Measurements from ENCODE around the gene SYT4. TPM values are rescaled to one million over a fixed set of nuclear protein-coding genes. Genes with fewer than 3 reads are reported as not detected.

The SYT4 gene
- total RNA-seq, 1 experiment from 2014 or later: 1.7 TPM

DNA sequence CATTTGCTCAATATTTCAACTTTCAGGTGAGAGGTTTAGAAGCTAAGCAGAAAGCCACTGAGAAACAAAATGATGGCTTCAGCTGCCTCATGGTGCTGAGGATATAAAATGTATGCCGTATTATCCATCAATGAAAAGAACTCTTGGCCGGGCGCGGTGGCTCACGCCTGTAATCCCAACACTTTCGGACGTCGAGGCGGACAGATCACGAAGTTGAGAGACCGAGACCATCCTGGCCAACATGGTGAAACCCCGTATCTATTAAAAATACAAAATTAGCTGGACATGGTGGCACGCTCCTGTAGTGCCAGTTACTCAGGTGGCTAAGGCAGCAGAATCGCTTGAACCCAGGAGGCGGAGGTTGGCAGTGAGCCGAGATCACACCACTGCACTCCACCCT is 6.0 kb upstream of the SYT4 start (continued):
- TF ChIP-seq, protein P1, sequence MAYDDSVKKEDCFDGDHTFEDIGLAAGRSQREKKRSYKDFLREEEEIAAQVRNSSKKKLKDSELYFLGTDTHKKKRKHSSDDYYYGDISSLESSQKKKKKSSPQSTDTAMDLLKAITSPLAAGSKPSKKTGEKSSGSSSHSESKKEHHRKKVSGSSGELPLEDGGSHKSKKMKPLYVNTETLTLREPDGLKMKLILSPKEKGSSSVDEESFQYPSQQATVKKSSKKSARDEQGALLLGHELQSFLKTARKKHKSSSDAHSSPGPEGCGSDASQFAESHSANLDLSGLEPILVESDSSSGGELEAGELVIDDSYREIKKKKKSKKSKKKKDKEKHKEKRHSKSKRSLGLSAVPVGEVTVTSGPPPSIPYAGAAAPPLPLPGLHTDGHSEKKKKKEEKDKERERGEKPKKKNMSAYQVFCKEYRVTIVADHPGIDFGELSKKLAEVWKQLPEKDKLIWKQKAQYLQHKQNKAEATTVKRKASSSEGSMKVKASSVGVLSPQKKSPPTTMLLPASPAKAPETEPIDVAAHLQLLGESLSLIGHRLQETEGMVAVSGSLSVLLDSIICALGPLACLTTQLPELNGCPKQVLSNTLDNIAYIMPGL (CRISPR knock-in tag; IDR thresholded peaks at IDR 0.05): no peak
- TF ChIP-seq ETV6 (CRISPR knock-in tag; IDR thresholded peaks at IDR 0.05): no peak
- no peak for TF ChIP-seq FOXP1 (CRISPR knock-in tag; IDR thresholded peaks at IDR 0.05; ENCODE audit: borderline replicate concordance)
- TF ChIP-seq, protein P2, sequence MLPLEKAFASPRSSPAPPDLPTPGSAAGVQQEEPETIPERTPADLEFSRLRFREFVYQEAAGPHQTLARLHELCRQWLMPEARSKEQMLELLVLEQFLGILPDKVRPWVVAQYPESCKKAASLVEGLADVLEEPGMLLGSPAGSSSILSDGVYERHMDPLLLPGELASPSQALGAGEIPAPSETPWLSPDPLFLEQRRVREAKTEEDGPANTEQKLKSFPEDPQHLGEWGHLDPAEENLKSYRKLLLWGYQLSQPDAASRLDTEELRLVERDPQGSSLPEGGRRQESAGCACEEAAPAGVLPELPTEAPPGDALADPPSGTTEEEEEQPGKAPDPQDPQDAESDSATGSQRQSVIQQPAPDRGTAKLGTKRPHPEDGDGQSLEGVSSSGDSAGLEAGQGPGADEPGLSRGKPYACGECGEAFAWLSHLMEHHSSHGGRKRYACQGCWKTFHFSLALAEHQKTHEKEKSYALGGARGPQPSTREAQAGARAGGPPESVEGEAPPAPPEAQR (CRISPR knock-in tag; IDR thresholded peaks at IDR 0.05): no peak
- no peak for TF ChIP-seq SP1 (CRISPR knock-in tag; conservative IDR thresholded peaks at IDR 0.05)

DNA sequence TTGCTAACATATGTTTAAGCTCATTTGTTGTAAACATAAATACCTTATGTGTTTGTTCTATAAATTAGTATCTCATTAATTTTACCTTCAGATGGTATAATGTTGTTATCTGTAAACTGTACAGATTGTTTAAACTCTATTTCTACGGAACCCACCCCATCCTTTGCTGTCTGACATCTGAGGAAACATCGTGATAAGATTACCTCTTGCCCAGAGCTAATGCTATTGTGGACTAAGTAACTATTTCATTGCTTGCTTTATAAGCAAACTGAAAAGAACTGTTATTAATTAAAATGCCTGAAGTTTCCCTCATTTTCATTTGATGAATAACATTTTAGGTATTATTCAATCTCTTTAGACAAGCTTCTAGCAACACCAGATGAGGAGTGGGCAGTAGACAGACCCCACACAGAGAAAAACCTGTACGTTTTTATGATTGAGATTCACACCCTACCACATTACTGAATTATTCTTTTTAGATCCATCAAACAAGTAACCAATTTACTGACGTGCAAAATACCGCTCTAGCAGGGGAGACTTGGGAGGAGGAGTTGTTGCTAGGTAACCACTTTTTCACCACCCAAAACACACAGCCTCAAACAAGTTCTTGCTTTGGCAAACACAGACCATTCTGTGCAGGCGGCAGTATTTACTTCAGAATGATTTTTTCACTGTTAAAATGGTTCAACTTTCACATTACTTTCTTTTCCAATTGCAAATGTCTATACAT is 1.9 kb upstream of the SYT4 start:
- DNase-seq (ENCODE audit: low spot score): peak; percentile 10
- Mint-ChIP-seq H3K27ac (no peak overlapping the region), H3K9me3 (no peaks in the 10 kb centered on the region), H3K4me3 (no peak overlapping the region), H3K36me3 (no peaks in the 10 kb centered on the region), H3K27me3 (ENCODE audit: low read depth) (no peaks in the 10 kb centered on the region), H3K4me1 (peaks cover 40% of the 10 kb centered on the region)
- ChIA-PET POLR2A (no interaction called here), CTCF (no interaction called here)
- ATAC-seq: peak; percentile 75
- TF ChIP-seq SMAD4 (CRISPR knock-in tag; IDR thresholded peaks at IDR 0.05): no peak
- TF ChIP-seq, protein P3, sequence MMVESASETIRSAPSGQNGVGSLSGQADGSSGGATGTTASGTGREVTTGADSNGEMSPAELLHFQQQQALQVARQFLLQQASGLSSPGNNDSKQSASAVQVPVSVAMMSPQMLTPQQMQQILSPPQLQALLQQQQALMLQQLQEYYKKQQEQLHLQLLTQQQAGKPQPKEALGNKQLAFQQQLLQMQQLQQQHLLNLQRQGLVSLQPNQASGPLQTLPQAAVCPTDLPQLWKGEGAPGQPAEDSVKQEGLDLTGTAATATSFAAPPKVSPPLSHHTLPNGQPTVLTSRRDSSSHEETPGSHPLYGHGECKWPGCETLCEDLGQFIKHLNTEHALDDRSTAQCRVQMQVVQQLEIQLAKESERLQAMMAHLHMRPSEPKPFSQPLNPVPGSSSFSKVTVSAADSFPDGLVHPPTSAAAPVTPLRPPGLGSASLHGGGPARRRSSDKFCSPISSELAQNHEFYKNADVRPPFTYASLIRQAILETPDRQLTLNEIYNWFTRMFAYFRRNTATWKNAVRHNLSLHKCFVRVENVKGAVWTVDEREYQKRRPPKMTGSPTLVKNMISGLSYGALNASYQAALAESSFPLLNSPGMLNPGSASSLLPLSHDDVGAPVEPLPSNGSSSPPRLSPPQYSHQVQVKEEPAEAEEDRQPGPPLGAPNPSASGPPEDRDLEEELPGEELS (CRISPR knock-in tag; IDR thresholded peaks at IDR 0.05): no peak
- no peak for TF ChIP-seq HMGA2 (CRISPR knock-in tag; IDR thresholded peaks at IDR 0.05)
- TF ChIP-seq, protein P4, sequence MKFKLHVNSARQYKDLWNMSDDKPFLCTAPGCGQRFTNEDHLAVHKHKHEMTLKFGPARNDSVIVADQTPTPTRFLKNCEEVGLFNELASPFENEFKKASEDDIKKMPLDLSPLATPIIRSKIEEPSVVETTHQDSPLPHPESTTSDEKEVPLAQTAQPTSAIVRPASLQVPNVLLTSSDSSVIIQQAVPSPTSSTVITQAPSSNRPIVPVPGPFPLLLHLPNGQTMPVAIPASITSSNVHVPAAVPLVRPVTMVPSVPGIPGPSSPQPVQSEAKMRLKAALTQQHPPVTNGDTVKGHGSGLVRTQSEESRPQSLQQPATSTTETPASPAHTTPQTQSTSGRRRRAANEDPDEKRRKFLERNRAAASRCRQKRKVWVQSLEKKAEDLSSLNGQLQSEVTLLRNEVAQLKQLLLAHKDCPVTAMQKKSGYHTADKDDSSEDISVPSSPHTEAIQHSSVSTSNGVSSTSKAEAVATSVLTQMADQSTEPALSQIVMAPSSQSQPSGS (CRISPR knock-in tag; IDR thresholded peaks at IDR 0.05; ENCODE audit: borderline replicate concordance, low read depth): no peak
- no peak for TF ChIP-seq RELA (CRISPR knock-in tag; IDR thresholded peaks at IDR 0.05; ENCODE audit: borderline replicate concordance)
- TF ChIP-seq MAX (CRISPR knock-in tag; IDR thresholded peaks at IDR 0.05): no peak
- TF ChIP-seq ERG (CRISPR knock-in tag; IDR thresholded peaks at IDR 0.05): no peak
- no peak for TF ChIP-seq PRRX2 (CRISPR knock-in tag; IDR thresholded peaks at IDR 0.05)
- no peak for TF ChIP-seq IRF1 (CRISPR knock-in tag; IDR thresholded peaks at IDR 0.05)
- TF ChIP-seq TP53 (CRISPR knock-in tag; IDR thresholded peaks at IDR 0.05): no peak
- TF ChIP-seq SMAD3 (CRISPR knock-in tag; IDR thresholded peaks at IDR 0.05; ENCODE audit: borderline replicate concordance): no peak
- TF ChIP-seq ATF1 (CRISPR knock-in tag; IDR thresholded peaks at IDR 0.05): no peak
- TF ChIP-seq, protein P5, sequence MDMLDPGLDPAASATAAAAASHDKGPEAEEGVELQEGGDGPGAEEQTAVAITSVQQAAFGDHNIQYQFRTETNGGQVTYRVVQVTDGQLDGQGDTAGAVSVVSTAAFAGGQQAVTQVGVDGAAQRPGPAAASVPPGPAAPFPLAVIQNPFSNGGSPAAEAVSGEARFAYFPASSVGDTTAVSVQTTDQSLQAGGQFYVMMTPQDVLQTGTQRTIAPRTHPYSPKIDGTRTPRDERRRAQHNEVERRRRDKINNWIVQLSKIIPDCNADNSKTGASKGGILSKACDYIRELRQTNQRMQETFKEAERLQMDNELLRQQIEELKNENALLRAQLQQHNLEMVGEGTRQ (CRISPR knock-in tag; IDR thresholded peaks at IDR 0.05): no peak
- no peak for TF ChIP-seq JAZF1 (CRISPR knock-in tag; IDR thresholded peaks at IDR 0.05)
- no peak for TF ChIP-seq ZNF232 (CRISPR knock-in tag; IDR thresholded peaks at IDR 0.05)
- TF ChIP-seq, protein P6, sequence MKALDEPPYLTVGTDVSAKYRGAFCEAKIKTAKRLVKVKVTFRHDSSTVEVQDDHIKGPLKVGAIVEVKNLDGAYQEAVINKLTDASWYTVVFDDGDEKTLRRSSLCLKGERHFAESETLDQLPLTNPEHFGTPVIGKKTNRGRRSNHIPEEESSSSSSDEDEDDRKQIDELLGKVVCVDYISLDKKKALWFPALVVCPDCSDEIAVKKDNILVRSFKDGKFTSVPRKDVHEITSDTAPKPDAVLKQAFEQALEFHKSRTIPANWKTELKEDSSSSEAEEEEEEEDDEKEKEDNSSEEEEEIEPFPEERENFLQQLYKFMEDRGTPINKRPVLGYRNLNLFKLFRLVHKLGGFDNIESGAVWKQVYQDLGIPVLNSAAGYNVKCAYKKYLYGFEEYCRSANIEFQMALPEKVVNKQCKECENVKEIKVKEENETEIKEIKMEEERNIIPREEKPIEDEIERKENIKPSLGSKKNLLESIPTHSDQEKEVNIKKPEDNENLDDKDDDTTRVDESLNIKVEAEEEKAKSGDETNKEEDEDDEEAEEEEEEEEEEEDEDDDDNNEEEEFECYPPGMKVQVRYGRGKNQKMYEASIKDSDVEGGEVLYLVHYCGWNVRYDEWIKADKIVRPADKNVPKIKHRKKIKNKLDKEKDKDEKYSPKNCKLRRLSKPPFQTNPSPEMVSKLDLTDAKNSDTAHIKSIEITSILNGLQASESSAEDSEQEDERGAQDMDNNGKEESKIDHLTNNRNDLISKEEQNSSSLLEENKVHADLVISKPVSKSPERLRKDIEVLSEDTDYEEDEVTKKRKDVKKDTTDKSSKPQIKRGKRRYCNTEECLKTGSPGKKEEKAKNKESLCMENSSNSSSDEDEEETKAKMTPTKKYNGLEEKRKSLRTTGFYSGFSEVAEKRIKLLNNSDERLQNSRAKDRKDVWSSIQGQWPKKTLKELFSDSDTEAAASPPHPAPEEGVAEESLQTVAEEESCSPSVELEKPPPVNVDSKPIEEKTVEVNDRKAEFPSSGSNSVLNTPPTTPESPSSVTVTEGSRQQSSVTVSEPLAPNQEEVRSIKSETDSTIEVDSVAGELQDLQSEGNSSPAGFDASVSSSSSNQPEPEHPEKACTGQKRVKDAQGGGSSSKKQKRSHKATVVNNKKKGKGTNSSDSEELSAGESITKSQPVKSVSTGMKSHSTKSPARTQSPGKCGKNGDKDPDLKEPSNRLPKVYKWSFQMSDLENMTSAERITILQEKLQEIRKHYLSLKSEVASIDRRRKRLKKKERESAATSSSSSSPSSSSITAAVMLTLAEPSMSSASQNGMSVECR (CRISPR knock-in tag; IDR thresholded peaks at IDR 0.05; ENCODE audit: borderline replicate concordance): no peak
- no peak for TF ChIP-seq ZNF416 (CRISPR knock-in tag; IDR thresholded peaks at IDR 0.05)

All from WTC11 (cell line).